GM12873 (cell line): Measurements from ENCODE around the gene CHSY1.

Experiments
- CTCF ChIP-seq: IDR thresholded peaks from 2 replicates; pipeline ENCODE4 v1.5.1; 2012; ENCODE audit warnings: low read depth, mild to moderate bottlenecking, moderate library complexity, low read length, control low read depth; ENCODE audit not compliant: insufficient read depth; ENCODE audit errors: missing control alignments

CHSY1 gene

GRCh38 chr15:101183226-101183930 is 68.5 kb downstream of the CHSY1 start:
- no peak for TF ChIP-seq CTCF

GRCh38 chr15:101182215-101182614 is 69.6 kb downstream of the CHSY1 start:
- TF ChIP-seq CTCF: no peak

- no peak for TF ChIP-seq CTCF
Measured at GRCh38 chr15:101181349-101181748, 70.5 kb downstream of the CHSY1 start.

GRCh38 chr15:101180620-101181307 is 71.1 kb downstream of the CHSY1 start:
- no peak for TF ChIP-seq CTCF

- TF ChIP-seq CTCF: no peak
Measured at GRCh38 chr15:101179341-101180153, 72.3 kb downstream of the CHSY1 start.

GRCh38 chr15:101178931-101179330 is 72.9 kb downstream of the CHSY1 start:
- no peak for TF ChIP-seq CTCF

GRCh38 chr15:101178479-101178878 is 73.4 kb downstream of the CHSY1 start:
- no peak for TF ChIP-seq CTCF
